Measurements from ENCODE around the gene ABI3BP.

DNA sequence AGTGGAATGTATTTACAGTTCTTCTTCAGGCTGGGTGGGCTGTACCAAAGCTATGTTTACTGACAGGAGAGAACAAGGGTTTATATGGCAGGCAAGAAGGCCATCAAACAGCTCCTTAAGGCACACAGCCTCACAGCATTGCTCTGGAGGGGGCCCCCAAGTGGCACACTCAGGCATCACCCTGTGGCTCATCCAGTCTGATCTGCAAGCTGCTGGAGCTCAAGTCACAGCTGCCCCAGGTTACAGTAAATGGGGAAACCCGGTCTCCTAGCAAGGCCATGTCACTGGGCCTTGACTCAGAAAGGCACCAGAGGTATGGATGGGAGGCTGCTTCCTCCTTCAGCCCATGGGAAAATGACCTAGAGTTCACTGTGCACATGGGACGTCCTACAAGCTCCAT, 216.5 kb downstream of the ABI3BP start:
- TF ChIP-seq, protein P1, sequence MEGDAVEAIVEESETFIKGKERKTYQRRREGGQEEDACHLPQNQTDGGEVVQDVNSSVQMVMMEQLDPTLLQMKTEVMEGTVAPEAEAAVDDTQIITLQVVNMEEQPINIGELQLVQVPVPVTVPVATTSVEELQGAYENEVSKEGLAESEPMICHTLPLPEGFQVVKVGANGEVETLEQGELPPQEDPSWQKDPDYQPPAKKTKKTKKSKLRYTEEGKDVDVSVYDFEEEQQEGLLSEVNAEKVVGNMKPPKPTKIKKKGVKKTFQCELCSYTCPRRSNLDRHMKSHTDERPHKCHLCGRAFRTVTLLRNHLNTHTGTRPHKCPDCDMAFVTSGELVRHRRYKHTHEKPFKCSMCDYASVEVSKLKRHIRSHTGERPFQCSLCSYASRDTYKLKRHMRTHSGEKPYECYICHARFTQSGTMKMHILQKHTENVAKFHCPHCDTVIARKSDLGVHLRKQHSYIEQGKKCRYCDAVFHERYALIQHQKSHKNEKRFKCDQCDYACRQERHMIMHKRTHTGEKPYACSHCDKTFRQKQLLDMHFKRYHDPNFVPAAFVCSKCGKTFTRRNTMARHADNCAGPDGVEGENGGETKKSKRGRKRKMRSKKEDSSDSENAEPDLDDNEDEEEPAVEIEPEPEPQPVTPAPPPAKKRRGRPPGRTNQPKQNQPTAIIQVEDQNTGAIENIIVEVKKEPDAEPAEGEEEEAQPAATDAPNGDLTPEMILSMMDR (IDR thresholded peaks at IDR 0.05; ENCODE audit: low read depth, low read length), result no peak
- TF ChIP-seq MYC (IDR thresholded peaks at IDR 0.05; ENCODE audit: low read depth, low read length) (no peak), POLR2A (IDR thresholded peaks at IDR 0.05; ENCODE audit: extremely low read depth, insufficient read length) (no peak)

Measured in NB4 (cell line).